Astrocyte of the hippocampus (primary cell): ENCODE measurements around the gene EXOC4.
A peak's percentile ranks its signal among the peaks of the same experiment; 100 is the strongest.

Experiments
- DNase-seq: peaks from one replicate; pipeline ENCODE4 v3.0.0; 2011; ENCODE audit warnings: low read depth, low spot score

EXOC4 gene

DNA sequence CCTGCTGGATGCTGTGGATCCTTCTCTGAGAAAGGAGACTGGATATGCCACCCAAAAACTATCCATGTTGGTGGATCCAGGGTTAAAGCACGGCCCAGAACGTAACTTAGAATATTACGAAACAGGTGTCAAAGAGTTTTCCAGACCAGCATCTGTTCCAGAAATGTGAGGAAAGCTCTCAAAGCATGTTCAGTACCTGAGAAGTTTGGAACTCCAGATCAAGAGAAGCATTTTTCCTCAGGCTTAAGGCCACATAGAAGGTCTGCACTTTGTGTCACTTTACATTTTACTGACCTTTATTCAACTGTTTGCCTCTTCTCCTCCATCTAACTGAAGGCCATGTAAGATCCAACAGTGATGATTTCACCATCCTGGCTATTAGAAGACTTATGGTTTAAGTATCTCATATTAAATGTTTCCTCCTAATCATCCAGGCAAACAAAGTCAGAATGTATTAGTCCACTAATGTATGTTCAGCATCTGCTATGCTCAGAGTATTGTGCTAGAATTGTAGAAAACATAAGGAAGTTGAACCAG, 533.6 kb downstream of the EXOC4 start:
- DNase-seq = no peak

DNA sequence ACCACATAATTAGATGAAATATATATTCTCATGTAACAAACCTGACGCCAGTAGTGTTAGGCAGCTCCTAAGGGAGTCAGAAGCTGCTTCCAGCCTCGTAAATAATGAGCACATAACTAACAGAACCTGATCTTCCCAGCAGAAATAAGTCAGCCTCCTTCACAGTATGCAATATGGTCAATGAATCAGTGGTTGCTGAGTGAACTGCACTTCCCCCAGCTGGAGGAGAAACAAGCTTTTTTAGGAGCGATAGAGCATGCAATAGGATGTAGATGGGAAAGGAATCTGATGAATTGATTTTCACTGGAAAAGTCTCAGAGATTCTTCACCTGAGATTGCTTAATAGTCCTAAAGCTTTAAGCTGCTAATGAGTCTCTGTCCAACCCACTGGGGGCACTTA, 537.1 kb downstream of the EXOC4 start:
- peak; percentile 74 for DNase-seq

DNA sequence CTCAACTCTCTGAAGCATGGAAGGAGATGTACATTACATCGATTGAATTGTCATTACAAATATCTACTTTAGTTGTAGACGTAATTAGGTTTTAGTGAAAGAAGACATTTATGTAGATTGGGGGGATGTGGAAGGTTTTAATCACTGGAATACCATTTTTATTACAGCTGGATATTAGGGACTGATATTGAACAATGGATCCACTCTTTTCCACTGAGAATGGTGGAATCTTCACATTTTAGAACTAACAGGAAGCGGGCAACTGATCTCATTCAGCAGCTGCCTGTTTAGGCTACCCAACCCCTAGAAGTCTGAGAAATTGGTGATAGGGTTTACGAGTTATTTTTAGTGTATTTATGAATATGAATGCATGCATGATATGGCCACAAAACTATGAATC, 538.0 kb downstream of the EXOC4 start:
- no peak for DNase-seq

DNA sequence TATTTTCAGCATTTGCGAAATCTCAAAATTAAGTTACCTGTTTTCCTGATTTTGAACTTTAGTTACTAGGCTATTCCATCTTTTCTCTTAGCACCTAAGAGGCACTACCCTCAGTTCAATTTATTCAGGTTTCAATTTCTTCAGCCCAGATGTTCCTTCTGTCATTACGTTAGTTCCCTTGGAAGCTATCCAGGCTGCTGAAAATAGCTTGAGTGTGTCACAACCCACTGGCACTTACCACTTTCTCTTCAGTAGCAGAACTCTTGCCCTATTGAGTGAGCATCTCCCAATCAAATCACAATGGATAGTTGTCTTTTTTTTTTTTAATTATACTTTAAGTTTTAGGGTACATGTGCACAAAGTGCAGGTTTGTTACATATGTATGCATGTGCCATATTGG, 541.6 kb downstream of the EXOC4 start:
- DNase-seq = no peak

DNA sequence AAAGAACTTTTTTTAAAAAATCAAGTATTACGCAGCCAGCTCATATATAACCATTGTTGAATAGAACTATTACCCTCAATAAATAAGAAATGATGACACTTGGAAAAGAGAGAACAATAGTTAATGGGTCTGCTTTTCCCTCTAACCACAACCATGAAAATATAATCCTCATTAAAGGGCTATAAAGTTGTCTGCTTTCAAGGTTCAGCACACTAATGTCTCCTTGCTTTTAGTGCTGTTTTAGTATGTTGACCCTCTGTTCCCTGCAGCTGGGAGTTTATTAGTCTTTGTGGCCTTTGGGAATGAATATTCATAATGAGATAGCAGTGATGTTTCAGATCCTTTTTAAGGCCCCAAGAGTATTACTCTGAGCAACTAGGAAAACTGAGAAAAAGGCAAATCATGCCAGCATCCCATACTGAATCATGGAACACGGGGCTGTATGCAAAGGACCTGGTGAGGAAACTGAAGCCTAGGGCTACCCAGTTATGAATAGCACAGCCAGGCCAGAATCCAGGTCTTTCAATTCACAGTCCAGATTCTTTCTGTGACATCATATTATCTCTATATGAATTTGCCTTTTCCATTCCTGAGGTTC, 542.3 kb downstream of the EXOC4 start:
- DNase-seq = no peak

- DNase-seq = no peak
Observed at GRCh38 chr7:133796782-133797745, 544.2 kb downstream of the EXOC4 start.

DNA sequence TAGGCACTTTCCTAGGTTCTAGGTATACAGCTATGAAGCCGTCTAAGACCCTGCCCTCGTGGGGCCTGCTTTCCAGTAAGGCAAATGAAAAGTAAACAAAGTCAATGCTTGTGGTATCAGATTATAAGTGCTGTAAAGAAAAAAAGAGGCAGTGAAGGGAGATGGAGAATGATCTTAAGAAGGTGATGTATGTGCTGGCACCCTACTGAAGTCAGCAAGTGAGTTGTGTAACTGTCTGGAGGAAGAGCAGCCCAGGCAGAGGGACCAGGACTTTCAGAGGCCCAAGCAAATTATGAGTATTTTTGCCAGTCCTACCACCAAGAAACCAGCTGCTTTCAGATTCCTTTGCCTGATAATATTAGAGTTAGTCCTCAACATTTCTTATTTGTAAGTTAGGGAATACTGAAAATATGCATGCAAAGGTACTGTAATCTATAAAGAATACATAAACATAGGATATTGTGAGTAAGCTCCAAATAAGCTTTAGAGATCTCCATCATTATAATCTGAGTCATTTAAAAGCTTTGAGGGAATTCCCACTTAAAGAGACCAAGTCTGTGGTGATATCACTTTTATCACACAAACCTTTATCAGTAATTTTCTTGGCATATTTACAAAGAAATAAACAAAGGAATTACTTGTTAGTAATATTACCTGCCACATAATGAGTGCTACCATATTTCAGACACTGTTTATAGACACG, 545.1 kb downstream of the EXOC4 start:
- DNase-seq = no peak

DNA sequence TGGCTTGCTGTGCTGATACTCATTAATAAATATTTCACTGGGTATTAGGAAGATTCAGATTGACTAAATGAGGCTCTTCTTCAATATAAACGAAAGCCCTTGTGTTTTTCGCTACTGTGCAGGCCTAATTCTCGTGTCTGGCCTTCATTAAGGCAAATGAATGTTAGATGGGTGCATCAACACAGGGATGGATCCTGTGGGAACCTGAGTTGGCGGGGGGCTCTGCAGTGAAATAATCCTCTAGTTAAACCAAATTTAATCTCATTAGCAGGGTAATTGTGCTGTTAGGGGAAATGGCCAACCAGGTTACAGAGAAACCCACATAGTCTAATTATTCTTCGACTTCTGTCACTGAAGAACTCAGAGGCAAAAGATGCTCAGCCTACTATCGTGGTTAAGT, 548.5 kb downstream of the EXOC4 start:
- DNase-seq = no peak

GRCh38 chr7:133804127-133804526, 551.2 kb downstream of the EXOC4 start:
- DNase-seq = no peak

- no peak for DNase-seq
Observed at GRCh38 chr7:133805426-133805825, 552.5 kb downstream of the EXOC4 start.

DNA sequence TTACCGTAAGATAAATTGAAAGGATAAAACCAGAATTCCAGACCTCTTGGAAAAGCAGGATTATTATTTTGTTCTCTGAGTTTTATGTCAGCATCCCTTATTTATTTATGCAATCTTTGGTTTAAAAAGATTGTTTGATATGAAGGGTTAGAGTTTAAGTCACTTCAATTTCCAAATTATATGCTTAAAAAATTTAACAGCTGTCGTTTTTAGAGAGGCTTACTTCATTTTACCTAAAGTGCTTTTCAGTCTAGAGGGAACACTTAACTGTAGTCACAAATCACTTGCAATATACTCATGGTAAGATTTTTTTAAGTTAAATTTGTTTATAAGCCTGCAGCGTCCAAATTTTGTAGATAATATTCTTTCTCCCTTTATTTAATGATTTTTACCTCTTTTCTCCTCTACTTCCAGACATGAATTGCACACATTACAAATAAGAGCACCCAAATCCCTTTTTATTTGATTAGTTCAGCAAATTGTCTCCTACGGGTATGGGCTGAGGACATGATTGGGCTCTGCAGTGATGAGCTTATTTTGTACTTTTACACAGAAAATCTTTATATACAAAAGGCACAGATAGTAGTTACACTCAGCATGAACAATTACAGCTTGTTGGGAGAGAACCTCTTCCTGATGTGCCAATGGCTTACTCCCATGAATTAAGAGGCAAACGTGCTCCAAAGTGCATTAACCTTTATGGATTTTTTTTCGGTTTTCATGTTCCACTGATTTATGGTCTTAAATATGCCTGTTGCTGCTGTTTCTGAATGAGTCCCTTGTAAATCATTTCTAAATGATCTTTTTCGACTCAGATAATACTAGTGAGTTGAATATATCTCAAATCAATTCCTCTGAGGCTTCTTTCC, 555.0 kb downstream of the EXOC4 start:
- no peak for DNase-seq

GRCh38 chr7:133808493-133808866, 555.6 kb downstream of the EXOC4 start:
- DNase-seq = no peak

DNA sequence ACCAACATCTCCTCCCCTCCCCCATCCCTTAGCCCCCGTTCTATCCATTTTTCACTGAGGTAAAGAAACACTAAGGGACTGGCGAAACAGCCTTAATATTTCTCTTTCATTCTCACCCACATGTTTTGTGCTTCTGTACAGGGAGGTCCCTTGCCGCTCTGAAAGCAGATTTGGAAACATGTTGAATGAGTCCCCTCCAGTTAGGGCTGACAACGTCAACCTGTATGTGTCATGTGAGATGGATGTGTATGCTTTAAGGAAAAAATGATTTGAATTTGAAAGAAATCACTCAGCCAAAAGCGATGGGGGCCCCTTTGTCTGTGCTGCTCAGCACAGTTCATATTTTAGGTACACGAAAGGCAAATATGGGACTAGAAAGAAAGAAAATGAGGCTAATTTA, 560.0 kb downstream of the EXOC4 start:
- no peak for DNase-seq

DNA sequence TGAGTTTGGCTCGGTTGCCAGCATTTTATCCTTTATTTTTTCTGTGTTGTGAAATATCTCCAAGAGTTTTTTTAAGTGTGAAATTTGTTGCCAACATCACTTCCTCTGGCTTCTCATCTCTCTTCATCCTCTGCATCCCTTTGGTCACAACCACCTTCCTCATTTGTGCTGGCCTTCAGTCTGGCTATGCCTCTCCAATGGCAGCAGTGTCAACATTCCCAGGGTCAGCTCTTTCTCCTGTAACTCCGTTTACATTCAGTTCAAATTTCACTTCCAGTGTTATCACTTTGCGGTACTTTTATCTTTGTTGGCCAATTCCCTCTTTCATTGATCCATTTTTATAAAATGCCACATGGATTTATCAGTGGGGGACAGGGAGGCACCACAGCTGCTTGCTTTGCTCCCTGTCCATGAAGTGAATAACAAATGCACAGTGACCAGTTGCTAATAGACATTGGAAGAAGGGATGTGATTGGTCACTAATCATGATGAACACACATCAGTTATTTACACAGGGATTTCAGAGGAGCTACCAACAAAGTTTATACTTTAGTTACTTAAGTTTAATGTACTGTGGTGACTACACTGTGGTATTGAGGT, 562.8 kb downstream of the EXOC4 start:
- peak; percentile 32 for DNase-seq

GRCh38 chr7:133819695-133820094, 566.8 kb downstream of the EXOC4 start:
- DNase-seq = no peak

- no peak for DNase-seq
Observed at GRCh38 chr7:133820584-133820983, 567.7 kb downstream of the EXOC4 start.

DNA sequence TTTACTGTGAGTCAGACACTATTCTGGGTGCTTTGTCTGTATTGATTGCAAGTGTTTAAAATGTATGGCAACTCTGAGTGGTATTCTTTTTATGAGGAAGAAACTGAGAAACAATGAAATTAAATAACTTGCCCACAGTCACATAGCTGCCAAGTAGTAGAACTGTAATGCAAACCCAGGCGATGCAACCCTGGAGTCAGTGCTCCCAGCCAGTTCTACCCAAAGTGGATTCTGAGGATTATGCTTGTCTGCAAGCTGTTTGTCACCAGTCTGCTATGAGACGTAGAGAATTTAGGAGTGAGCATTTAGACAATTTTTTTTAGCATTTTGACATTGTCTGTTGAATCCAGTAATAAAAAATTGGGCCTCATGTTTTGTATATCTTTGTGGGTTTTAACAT, 568.3 kb downstream of the EXOC4 start:
- DNase-seq = no peak

GRCh38 chr7:133822001-133822641, 569.2 kb downstream of the EXOC4 start:
- DNase-seq = no peak

DNA sequence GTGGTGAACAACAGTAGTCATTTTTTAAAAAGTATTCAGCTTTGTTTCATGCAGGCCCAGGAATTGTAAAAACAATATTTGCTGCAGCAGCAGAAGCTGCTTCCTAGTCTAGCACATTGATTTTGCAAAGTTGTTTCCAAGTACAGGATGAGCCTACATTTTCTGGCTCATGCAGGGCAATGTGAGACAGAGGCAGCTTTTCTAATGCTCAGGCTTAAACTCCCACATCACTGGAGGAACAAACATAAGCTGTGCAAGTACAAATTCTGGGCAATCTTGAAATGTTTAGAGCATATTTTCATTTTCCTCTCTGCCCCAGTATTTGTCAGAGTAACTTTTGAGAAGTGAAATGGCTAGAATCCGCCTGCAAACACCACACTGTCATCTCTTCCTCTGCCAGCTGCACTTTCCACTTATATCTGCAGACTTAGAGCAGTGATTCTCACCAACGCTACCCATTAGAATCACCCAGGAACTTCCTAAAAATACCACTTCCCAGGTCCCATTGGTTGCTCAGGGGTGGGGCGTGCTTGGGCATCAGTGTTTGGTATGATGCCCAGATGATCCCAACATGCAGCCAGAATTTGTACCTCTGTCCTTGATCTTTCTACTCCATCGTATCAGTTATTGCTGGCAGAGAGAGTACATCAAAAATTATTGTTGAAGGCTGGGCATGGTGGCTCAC, 570.1 kb downstream of the EXOC4 start:
- no peak for DNase-seq

DNA sequence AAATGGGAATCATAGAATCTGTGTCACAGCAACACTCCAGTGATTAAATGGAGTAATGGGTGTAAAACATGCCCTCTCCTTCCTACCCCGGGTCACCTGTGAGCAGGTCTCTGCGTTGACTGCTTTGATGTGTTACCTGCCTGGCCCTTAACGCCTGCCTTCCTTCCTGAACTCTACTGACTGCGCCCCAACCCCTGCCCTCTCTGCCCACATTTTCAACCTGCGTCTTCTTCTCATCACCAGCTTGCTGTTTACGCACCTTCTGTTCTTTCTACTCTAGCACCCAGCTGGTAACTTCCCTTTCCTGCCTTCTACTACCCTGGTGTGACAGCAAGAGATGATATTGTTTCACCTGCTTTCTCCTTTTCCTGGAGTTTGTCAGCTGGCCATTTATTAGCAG, 571.3 kb downstream of the EXOC4 start:
- no peak for DNase-seq
